T follicular helper cell (primary cell): Measurements from ENCODE around the gene RPL5.
"Not testable (repeated sequence)": the region's sequence is repeated elsewhere in the genome, so short reads cannot be mapped to it uniquely, and the experiment has no call there.

ENCODE experiments used
- DNase-seq: peaks from one replicate; pipeline ENCODE4 v3.0.0-alpha.2; 2020; ENCODE audit warnings: low read depth
- total RNA-seq, 2 experiments: gene quantifications; one replicate each; lab custom pipeline; 2026; lab: John Stamatoyannopoulos, UW

The RPL5 gene
- total RNA-seq: 1,177 to 1,785 reads per million in 2 experiments

- DNase-seq: peak; percentile 95
Observed at GRCh38 chr1:92831762-92832536, at the start of gene RPL5. TSS of gene RPL5 (plus strand) at chr1:92832040. CDS start at chr1:92832115, 75 bp downstream.

GRCh38 chr1:92783550-92783949, 48.3 kb upstream of the RPL5 start:
- DNase-seq: not testable (repeated sequence)

GRCh38 chr1:92784021-92784638, 47.7 kb upstream of the RPL5 start:
- peak; percentile 6 for DNase-seq

- DNase-seq: peak; percentile 42
Observed at GRCh38 chr1:92784639-92785500, 47.0 kb upstream of the RPL5 start, which contains the start of gene EVI5. TSS of gene EVI5 (minus strand) at chr1:92785108. CDS start at chr1:92736546, 48,562 bp downstream.

GRCh38 chr1:92786111-92786901, 45.5 kb upstream of the RPL5 start:
- DNase-seq: no peak

- DNase-seq: no peak
Observed at GRCh38 chr1:92790081-92790480, 41.8 kb upstream of the RPL5 start.

- no peak for DNase-seq
Observed at GRCh38 chr1:92790867-92791266, 41.0 kb upstream of the RPL5 start.

- no peak for DNase-seq
Observed at GRCh38 chr1:92791487-92792066, 40.3 kb upstream of the RPL5 start.

GRCh38 chr1:92792340-92792782, 39.5 kb upstream of the RPL5 start:
- no peak for DNase-seq

- no peak for DNase-seq
Observed at GRCh38 chr1:92795166-92795565, 36.7 kb upstream of the RPL5 start.

- no peak for DNase-seq
Observed at GRCh38 chr1:92797297-92797696, 34.5 kb upstream of the RPL5 start.

GRCh38 chr1:92797961-92798360, 33.9 kb upstream of the RPL5 start:
- no peak for DNase-seq

- no peak for DNase-seq
Observed at GRCh38 chr1:92803140-92803887, 28.5 kb upstream of the RPL5 start.

- DNase-seq: no peak
Observed at GRCh38 chr1:92804721-92805201, 27.1 kb upstream of the RPL5 start.

- DNase-seq: no peak
Observed at GRCh38 chr1:92805216-92805615, 26.6 kb upstream of the RPL5 start.

GRCh38 chr1:92808381-92808780, 23.5 kb upstream of the RPL5 start:
- no peak for DNase-seq

GRCh38 chr1:92816732-92817131, 15.1 kb upstream of the RPL5 start:
- no peak for DNase-seq

- no peak for DNase-seq
Observed at GRCh38 chr1:92817137-92817697, 14.6 kb upstream of the RPL5 start.

GRCh38 chr1:92817986-92818764, 13.7 kb upstream of the RPL5 start:
- DNase-seq: no peak
